ENCODE results near the gene ATP8B3. TPM values are rescaled to one million over a fixed set of nuclear protein-coding genes. Genes with fewer than 3 reads are reported as not detected.

The ATP8B3 gene
- total RNA-seq, 6 experiments from 2014 or later = 4.9 to 8.8 (median 7.6) TPM

DNA sequence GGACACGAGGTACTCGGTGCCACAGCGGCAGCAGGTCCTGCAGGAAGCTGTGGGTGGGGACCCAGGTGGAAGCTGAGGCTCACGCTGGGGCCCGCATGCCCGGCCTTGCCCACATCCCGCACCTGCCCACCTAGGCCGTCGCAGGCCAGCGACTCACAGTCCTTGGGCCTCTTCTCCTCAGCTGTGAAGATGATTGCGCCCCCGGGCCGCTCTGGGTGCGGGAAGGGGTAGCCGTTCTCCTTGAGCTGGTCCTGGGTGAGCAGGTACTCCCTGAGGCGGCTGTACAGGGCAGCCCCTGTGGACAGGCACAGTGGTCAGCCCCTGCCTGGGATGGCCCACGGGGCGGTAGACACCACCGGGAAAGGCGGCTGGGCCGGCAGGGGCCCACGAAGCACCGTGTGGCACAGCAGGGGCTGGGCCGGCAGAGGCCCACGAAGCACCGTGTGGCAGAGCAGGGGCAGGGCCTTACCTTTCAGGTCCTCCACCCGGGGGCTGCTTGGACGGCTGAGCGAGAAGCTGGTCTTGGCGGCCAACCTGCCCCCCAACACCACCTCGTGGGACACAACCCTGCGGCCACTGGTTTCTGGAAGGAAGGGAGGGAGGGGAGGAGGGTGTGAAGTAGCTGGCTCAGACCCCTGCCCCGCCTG lies 6.6 kb upstream of the ATP8B3 start:
- Mint-ChIP-seq H3K27me3 (ENCODE audit: insufficient read depth) (peaks cover 1% of the 10 kb centered on the region; the same call in 1 of the 2 replicates), H3K36me3 (ENCODE audit: low read depth) (peaks cover 4% of the 10 kb centered on the region; the same call in 1 of the 2 replicates), H3K9me3 (no peaks in the 10 kb centered on the region), H3K4me1 (ENCODE audit: low read depth) (no peaks in the 10 kb centered on the region), H3K4me3 (no peak overlapping the region), H3K27ac (no peak overlapping the region)
- no peak for DNase-seq
- TF ChIP-seq, protein P1, sequence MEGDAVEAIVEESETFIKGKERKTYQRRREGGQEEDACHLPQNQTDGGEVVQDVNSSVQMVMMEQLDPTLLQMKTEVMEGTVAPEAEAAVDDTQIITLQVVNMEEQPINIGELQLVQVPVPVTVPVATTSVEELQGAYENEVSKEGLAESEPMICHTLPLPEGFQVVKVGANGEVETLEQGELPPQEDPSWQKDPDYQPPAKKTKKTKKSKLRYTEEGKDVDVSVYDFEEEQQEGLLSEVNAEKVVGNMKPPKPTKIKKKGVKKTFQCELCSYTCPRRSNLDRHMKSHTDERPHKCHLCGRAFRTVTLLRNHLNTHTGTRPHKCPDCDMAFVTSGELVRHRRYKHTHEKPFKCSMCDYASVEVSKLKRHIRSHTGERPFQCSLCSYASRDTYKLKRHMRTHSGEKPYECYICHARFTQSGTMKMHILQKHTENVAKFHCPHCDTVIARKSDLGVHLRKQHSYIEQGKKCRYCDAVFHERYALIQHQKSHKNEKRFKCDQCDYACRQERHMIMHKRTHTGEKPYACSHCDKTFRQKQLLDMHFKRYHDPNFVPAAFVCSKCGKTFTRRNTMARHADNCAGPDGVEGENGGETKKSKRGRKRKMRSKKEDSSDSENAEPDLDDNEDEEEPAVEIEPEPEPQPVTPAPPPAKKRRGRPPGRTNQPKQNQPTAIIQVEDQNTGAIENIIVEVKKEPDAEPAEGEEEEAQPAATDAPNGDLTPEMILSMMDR (IDR thresholded peaks at IDR 0.05) = no peak

DNA sequence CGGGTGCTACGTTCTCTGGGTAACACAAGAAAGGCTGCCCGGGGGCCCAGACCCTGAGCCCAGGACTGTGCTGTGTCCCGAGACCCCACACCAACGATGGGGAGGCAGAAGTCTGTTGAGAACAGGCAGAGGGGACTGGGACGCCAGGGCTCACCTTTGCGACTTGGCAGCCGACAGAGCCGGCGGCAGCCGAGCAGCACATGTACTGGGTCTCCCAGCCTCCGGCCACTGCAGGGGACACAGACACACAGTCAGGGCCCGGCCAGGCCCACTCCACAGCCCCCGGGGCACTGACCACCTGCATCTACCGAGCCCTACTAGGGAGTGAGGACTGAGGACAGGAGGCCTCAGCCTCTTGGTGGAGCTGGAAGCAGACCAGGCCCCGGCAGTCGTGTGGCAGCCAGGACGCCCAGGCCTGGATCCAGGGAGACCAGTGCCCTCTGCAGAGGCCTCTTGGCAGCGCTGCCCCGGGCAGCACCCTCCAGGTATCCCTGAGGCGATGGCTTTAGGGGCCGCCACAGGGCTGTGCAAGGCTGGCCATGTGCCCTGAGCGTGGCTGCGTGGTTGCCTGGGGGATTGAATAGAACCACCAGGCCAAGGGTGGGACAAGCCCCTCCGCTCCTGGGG lies 5.6 kb upstream of the ATP8B3 start:
- Mint-ChIP-seq H3K4me3 (no peak overlapping the region), H3K27me3 (ENCODE audit: insufficient read depth) (peaks cover 5% of the 10 kb centered on the region), H3K27ac (no peak overlapping the region), H3K9me3 (no peaks in the 10 kb centered on the region), H3K4me1 (ENCODE audit: low read depth) (peaks cover 6% of the 10 kb centered on the region), H3K36me3 (ENCODE audit: low read depth) (peaks cover 4% of the 10 kb centered on the region; the same call in 1 of the 2 replicates)
- no peak for DNase-seq
- TF ChIP-seq, protein P1 (IDR thresholded peaks at IDR 0.05) = no peak

DNA sequence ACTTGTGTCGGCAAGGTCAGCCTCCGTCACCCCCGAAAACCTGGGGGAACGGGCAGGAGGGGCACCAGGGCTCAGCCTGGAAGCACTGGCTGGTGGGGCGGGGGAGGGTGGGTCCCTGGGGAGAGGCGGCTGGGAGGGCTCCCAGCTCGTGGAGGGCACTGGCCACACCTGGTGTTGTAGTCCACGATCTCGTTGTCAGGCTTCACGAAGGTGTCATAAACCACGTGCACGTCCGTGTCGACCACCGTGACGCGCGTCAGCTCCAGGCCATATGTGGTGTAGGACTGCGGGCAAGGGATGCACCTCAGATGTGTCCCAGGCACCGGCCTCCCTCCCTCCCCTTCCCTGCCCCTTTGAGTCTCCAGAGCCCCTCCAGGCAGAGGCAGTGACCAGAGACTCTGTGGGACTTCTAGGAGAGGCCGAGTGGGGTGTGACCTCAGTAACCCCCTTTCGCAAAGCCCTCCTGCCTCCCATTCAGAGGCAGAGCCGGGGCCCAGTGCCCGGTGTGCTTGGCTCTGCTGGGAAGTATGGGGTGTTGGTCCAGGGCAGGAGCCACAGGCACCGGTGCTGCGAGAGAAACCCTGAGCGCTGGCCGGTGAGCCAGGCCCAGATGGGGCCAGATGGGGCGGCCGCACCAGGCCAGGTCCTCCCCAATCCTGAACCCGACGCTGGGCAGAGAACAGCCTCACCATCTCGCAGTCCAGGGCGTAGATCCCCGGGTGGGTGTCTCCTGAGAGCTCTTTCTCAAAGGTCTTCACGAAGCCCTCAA lies 4.6 kb upstream of the ATP8B3 start:
- TF ChIP-seq, protein P1 (IDR thresholded peaks at IDR 0.05) = no peak
- no peak for DNase-seq
- peaks cover 10% of the 10 kb centered on the region for H3K4me1 Mint-ChIP-seq (ENCODE audit: low read depth)
- no peak overlapping the region for H3K27ac Mint-ChIP-seq
- H3K9me3 Mint-ChIP-seq = no peaks in the 10 kb centered on the region
- no peak overlapping the region for H3K4me3 Mint-ChIP-seq
- H3K36me3 Mint-ChIP-seq (ENCODE audit: low read depth) = peaks cover 4% of the 10 kb centered on the region; the same call in 1 of the 2 replicates
- H3K27me3 Mint-ChIP-seq (ENCODE audit: insufficient read depth) = peaks cover 10% of the 10 kb centered on the region

DNA sequence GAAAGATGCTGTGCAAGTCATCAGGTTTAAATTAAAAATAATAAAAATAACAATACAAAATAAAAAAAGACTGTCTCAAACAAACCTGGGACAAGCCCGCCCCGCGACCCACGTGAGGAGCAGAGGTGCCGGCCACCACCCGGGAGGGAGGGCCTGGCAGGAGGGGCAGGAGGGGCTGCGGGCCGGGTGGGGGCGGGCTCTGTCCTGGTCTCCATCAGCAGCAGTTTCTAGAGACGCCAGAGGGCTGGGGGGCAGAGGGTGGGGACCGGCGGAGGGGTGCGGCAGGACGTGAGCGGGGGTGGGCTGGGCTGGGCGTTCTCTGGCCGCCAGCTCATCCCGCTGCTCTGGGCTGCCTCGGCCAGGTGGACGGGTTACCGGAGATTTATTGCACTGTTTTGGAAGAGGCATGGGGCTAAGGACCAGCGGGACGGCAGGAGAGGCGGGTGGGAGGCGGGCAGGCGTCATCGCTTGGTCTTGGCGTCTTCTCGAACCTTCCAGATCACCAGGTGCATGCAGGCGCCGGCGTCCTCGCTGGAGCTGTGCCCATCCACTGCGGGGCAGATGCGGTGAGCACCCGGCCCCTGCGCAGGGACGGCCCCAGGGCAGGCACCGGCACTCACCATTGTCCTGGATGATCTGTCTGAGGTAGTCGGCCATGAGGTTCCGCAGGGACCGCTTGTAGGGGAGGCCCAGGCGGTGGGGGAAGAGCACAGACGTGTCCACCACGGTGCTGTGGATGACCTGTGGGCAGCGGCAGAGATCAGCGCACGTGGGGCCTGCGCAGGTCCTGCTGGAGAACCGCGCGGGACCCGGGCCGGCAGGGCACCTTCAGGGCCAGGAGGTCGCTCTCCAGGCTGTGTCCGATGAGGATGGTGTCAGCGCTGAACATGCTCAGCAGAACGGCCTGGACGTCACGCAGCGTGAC lies 3.8 kb upstream of the ATP8B3 start:
- Mint-ChIP-seq H3K9me3 (no peaks in the 10 kb centered on the region), H3K4me3 (no peak overlapping the region)
- DNase-seq = no peak

More for the DNA sequence above, 3.8 kb upstream of the ATP8B3 start:
- TF ChIP-seq, protein P1 (IDR thresholded peaks at IDR 0.05) = no peak
- Mint-ChIP-seq H3K27me3 (ENCODE audit: insufficient read depth) (peaks cover 10% of the 10 kb centered on the region), H3K36me3 (ENCODE audit: low read depth) (peaks cover 4% of the 10 kb centered on the region; the same call in 1 of the 2 replicates), H3K27ac (no peak overlapping the region), H3K4me1 (ENCODE audit: low read depth) (peaks cover 17% of the 10 kb centered on the region)

Data from HFFc6 (cell line).